Panc1 (cell line): ENCODE measurements around the gene SLC27A1. TPM values are rescaled to one million over a fixed set of nuclear protein-coding genes. Genes with fewer than 3 reads are reported as not detected.

Experiments used
- ATAC-seq: fragments of 200-7000 bp; cut with Tn5 transposase; 2 replicates; pipeline ENCODE4 v1.9.1; 2020; ENCODE audit warnings: mild to moderate bottlenecking, moderate library complexity
- Bru-seq: library from RNA; stranded (reverse); fragments of 400-500 nt; gene quantifications from one replicate; lab custom pipeline; 2021; lab: Mats Ljungman, UMichigan
- BruChase-seq, 2 experiments: library from RNA; stranded (reverse); fragments of 400-500 nt; gene quantifications; one replicate each; lab custom pipeline; 2021; lab: Mats Ljungman, UMichigan
- BruUV-seq: library from RNA; stranded (reverse); fragments of 400-500 nt; replicated peaks from 2 replicates; lab custom pipeline; 2021; lab: Mats Ljungman, UMichigan
- CTCF ChIA-PET: fragments of 300-600 bp; sonication (Branson Sonifier 250); formaldehyde crosslinking; loops from one replicate; lab custom pipeline; 2022; ENCODE audit warnings: antibody characterized with exemption; lab: Charles Lee
- POLR2A ChIA-PET: fragments of 300-600 bp; sonication (Branson Sonifier 250); formaldehyde crosslinking; loops from one replicate; lab custom pipeline; 2022; ENCODE audit warnings: antibody characterized with exemption; lab: Charles Lee
- DNase-seq: peaks from one replicate; pipeline ENCODE4 v3.0.0-alpha.2; 2010; ENCODE audit warnings: low read depth, low spot score
- H3K27ac ChIP-seq: 2 replicates; pipeline ENCODE4 v1.5.1; 2011; ENCODE audit warnings: mild to moderate bottlenecking, low read length, inconsistent platforms
- H3K27me3 ChIP-seq: fragments of 200-500 bp; sonication (Bioruptor generic); 2 replicates; pipeline ENCODE4 v1.6.0; 2014; ENCODE audit warnings: low read length, inconsistent platforms; ENCODE audit not compliant: control insufficient read depth, insufficient read depth
- H3K36me3 ChIP-seq: fragments of 200-500 bp; sonication (Bioruptor generic); 2 replicates; pipeline ENCODE4 v1.5.1; 2014; ENCODE audit warnings: inconsistent platforms, mild to moderate bottlenecking, low read length, moderate library complexity; ENCODE audit not compliant: control insufficient read depth, insufficient read depth
- H3K4me1 ChIP-seq: 2 replicates; pipeline ENCODE4 v1.5.1; 2011; ENCODE audit warnings: inconsistent platforms, mild to moderate bottlenecking, low read length, moderate library complexity; ENCODE audit not compliant: control insufficient read depth, insufficient read depth
- H3K4me3 ChIP-seq, 2 experiments: 2 replicates each; pipeline ENCODE4 v1.5.1; 2011 to 2012; ENCODE audit warnings: low read depth in 2 of 2, low read length in 2 of 2, mild to moderate bottlenecking in 2 of 2, inconsistent platforms in 1 of 2, moderate library complexity in 1 of 2
- H3K9me3 ChIP-seq: fragments of 200-500 bp; sonication (Bioruptor generic); 2 replicates; pipeline ENCODE4 v1.5.1; 2014; ENCODE audit warnings: low read depth, mild to moderate bottlenecking, inconsistent platforms, low read length, moderate library complexity; ENCODE audit not compliant: control insufficient read depth, insufficient read depth
- POLR2AphosphoS5 ChIP-seq: IDR thresholded peaks from 2 replicates; pipeline ENCODE4 v1.6.1; 2012; ENCODE audit warnings: mild to moderate bottlenecking, low read depth, low read length, moderate library complexity
- REST ChIP-seq, 2 experiments: IDR thresholded peaks; 2 replicates each; pipeline ENCODE4 v1.6.1; 2011 to 2012; ENCODE audit warnings: low read depth in 2 of 2, control low read depth in 1 of 2, low read length in 1 of 2, mild to moderate bottlenecking in 1 of 2, moderate library complexity in 1 of 2; ENCODE audit not compliant: insufficient read depth in 1 of 2
- SIN3A ChIP-seq: IDR thresholded peaks from 2 replicates; pipeline ENCODE4 v1.6.1; 2012; ENCODE audit warnings: low read depth, mild to moderate bottlenecking, low read length, moderate library complexity, borderline replicate concordance; ENCODE audit not compliant: insufficient read depth
- TCF7L2 ChIP-seq: IDR thresholded peaks from 2 replicates; pipeline ENCODE4 v1.6.1; 2011; ENCODE audit warnings: mild to moderate bottlenecking, low read depth, low read length, inconsistent platforms
- in situ Hi-C: cut with HindIII; loops from 2 replicates; pipeline ENCODE4 v1.10.0; 2016; ENCODE audit warnings: low sequenced_read_pairs, low pct_unique_long_range_greater_than_20kb
- intact Hi-C: fragments of 100-400 bp; cut with micrococcal nuclease; formaldehyde crosslinking; loops from one replicate; pipeline ENCODE4 v1.10.0; 2022; ENCODE audit not compliant: unreplicated experiment
- long read RNA-seq: library from polyadenylated mRNA; unstranded; transcript quantifications from one replicate; pipeline ENCODE4 v2.0.0, GENCODE V29; 2021; ENCODE audit not compliant: unreplicated experiment
- polyA plus RNA-seq: library from polyadenylated mRNA; unstranded; fragments of >200 nt; gene quantifications from one replicate; pipeline ENCODE4 v1.2.1, GENCODE V29; 2012; ENCODE audit warnings: missing spikeins; ENCODE audit not compliant: insufficient read length
- total RNA-seq: library from RNA; stranded (reverse); gene quantifications from one replicate; pipeline ENCODE4 v1.2.1, GENCODE V29; 2021; ENCODE audit not compliant: unreplicated experiment

The SLC27A1 gene
- 5.4 TPM for total RNA-seq
- 10.3 TPM for polyA plus RNA-seq
- Bru-seq, nascent RNA = percentile 45 among the genes with signal in this experiment
- percentile 48 among the genes with signal in this experiment for BruChase-seq, experiment 1, labeled RNA remaining after a 2-hour chase
- percentile 50 among the genes with signal in this experiment for BruChase-seq, experiment 2, labeled RNA remaining after a 6-hour chase
- long read RNA-seq, partial matches to known transcripts = 2 of 8 reads
- long read RNA-seq, other reads (novel, unspliced or antisense) = 4 of 8 reads

- Histone ChIP-seq H3K4me3 (peak within 1 kb of the TSS; percentile 58 to 77), H3K27ac (peak within 1 kb of the TSS; percentile 79), H3K4me1 (peaks cover 9% of the 10 kb centered on the region), H3K9me3 (no peaks in the 10 kb centered on the region), H3K27me3 (no peaks in the 10 kb centered on the region), H3K36me3 (no peaks in the 10 kb centered on the region)
- intact Hi-C loops (no loop called here), in situ Hi-C loops (no loop called here)
- TF ChIP-seq TCF7L2 (no peak), SIN3A (no peak), REST (IDR thresholded peaks at IDR 0.05; ENCODE audit: insufficient read depth in 1 of 2, low read depth in 2 of 2, low read length in 1 of 2) (no peak)
- ChIA-PET POLR2A (interaction anchor here (0.7 kb wide), 1 partner anchor 98 kb away, joined by 3 read pairs; no protein-coding TSS in a partner anchor), CTCF (interaction anchor here (0.6 kb wide), 1 partner anchor 389 kb away, joined by 5 read pairs; no protein-coding TSS in a partner anchor)
- DNase-seq = no peak
- BruUV-seq = no TSS peak
- peak; percentile 94 for ATAC-seq
Observed at GRCh38 chr19:17470068-17470841, at the start of gene SLC27A1. Gene SLC27A1 (plus strand): TSS chr19:17470524. CDS start chr19:17470541, 17 bp downstream.

GRCh38 chr19:17421942-17422341, 48.4 kb upstream of the SLC27A1 start:
- Histone ChIP-seq H3K4me1 (peaks cover 6% of the 10 kb centered on the region; the same call in 1 of the 2 replicates), H3K4me3 (no peak overlapping the region), H3K36me3 (no peaks in the 10 kb centered on the region; the same call in 1 of the 2 replicates), H3K27ac (no peak overlapping the region), H3K27me3 (no peaks in the 10 kb centered on the region), H3K9me3 (no peaks in the 10 kb centered on the region)
- BruUV-seq = no TSS peak
- ChIA-PET CTCF (no interaction called here), POLR2A (no interaction called here)
- intact Hi-C loops = no loop called here
- no peak for TF ChIP-seq TCF7L2
- TF ChIP-seq REST (IDR thresholded peaks at IDR 0.05; ENCODE audit: insufficient read depth in 1 of 2, low read depth in 2 of 2, low read length in 1 of 2) = no peak
- TF ChIP-seq SIN3A = no peak
- no peak for TF ChIP-seq POLR2AphosphoS5
- in situ Hi-C loops = no loop called here
- ATAC-seq (no peak), DNase-seq (no peak)
